HEK293T (cell line): ENCODE measurements around the gene TMEM232.

Source experiments
- CTBP1 ChIP-seq: fragments of 450-650 bp; IDR thresholded peaks from 2 replicates; pipeline ENCODE4 v1.6.1; 2016; ENCODE audit warnings: borderline replicate concordance
- FOXA1 ChIP-seq: fragments of 450-650 bp; IDR thresholded peaks from 2 replicates; pipeline ENCODE4 v1.6.1; 2016; ENCODE audit warnings: mild to moderate bottlenecking

- TF ChIP-seq FOXA1, result no peak
- TF ChIP-seq CTBP1, result no peak
Measured at GRCh38 chr5:110469486-110469885, 257.0 kb downstream of the TMEM232 start.
